ENCODE results near the gene ACSS1.

Gene ACSS1

GRCh38 chr20:25012616-25013189, 45.2 kb downstream of the ACSS1 start:
- H3K4me3 ChIP-seq (ENCODE audit: low read depth, low read length): no peak overlapping the region
- DNase-seq (ENCODE audit: low read depth): no peak
- TF ChIP-seq, protein P1, sequence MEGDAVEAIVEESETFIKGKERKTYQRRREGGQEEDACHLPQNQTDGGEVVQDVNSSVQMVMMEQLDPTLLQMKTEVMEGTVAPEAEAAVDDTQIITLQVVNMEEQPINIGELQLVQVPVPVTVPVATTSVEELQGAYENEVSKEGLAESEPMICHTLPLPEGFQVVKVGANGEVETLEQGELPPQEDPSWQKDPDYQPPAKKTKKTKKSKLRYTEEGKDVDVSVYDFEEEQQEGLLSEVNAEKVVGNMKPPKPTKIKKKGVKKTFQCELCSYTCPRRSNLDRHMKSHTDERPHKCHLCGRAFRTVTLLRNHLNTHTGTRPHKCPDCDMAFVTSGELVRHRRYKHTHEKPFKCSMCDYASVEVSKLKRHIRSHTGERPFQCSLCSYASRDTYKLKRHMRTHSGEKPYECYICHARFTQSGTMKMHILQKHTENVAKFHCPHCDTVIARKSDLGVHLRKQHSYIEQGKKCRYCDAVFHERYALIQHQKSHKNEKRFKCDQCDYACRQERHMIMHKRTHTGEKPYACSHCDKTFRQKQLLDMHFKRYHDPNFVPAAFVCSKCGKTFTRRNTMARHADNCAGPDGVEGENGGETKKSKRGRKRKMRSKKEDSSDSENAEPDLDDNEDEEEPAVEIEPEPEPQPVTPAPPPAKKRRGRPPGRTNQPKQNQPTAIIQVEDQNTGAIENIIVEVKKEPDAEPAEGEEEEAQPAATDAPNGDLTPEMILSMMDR (IDR thresholded peaks at IDR 0.05; ENCODE audit: low read depth, low read length, missing control alignments): no peak

DNA sequence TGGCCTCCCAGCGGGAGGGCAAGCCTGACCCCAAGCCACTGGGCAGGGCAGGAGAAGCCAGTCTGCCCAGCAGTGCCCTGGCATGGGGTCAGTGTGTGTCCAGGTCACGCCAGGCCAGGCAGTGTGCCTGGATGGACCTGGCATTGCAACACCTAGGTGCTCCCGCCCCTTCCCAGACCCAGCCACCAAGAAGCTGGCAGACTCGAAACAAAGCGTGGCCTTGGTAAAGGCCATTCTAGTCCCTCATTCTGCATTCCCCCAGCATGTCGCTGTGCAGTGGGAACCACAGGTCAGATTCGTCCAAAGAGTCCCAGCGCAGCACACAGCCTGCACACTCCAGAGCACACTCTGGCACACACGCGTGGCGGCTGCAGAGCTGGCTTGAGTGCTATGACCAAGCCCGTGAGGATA, 46.1 kb downstream of the ACSS1 start:
- H3K4me3 ChIP-seq (ENCODE audit: low read depth, low read length): no peak overlapping the region
- TF ChIP-seq, protein P1 (IDR thresholded peaks at IDR 0.05; ENCODE audit: low read depth, low read length, missing control alignments): no peak
- DNase-seq (ENCODE audit: low read depth): no peak

GRCh38 chr20:25011261-25011660, 46.7 kb downstream of the ACSS1 start:
- H3K4me3 ChIP-seq (ENCODE audit: low read depth, low read length): no peak overlapping the region
- DNase-seq (ENCODE audit: low read depth): no peak
- TF ChIP-seq, protein P1 (IDR thresholded peaks at IDR 0.05; ENCODE audit: low read depth, low read length, missing control alignments): no peak

DNA sequence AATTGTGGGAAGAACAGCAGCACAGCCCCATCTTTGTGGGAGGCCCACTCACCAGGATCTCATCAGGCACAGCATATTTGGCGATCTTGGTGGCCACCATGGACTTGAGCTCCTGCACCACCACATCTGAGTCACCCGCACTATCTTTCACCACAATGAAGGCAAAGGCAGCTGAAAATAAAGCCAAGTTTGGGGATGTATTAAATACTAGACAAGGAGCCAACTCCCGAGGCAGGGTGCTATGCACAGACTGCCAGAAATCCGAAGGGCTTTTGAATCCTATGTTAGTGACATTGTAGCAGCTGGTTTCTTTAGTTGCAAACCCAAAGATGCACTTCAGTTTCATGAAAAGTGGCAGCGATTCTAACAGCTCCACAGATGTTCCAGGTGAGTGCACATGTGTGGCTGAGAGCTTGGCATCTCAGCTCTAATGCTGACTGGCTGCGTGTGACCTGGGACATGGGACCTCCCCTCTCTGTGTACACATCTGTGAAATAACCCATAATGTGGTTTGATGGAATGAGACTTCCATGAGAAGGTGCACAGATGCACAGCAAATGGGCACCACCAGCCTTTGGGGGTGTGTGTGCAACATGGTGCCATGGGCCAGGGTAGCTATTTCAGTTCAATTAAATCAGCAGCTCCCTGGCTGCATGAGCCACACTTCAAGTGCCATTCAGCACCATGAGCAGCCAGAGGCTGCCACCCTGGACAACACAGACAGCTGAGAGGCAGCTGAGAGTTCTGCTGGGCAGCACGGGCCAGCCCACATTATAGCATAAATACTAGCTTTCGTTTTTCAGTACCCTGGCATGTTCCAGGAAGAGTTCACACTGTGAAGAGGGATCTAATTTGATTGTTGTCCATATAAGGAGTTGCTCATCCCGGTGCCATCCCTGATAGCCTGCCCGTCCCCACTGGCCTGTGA, 48.5 kb downstream of the ACSS1 start:
- no peak for DNase-seq (ENCODE audit: low read depth)
- TF ChIP-seq, protein P1 (IDR thresholded peaks at IDR 0.05; ENCODE audit: low read depth, low read length, missing control alignments): no peak
- H3K4me3 ChIP-seq (ENCODE audit: low read depth, low read length): no peak overlapping the region

DNA sequence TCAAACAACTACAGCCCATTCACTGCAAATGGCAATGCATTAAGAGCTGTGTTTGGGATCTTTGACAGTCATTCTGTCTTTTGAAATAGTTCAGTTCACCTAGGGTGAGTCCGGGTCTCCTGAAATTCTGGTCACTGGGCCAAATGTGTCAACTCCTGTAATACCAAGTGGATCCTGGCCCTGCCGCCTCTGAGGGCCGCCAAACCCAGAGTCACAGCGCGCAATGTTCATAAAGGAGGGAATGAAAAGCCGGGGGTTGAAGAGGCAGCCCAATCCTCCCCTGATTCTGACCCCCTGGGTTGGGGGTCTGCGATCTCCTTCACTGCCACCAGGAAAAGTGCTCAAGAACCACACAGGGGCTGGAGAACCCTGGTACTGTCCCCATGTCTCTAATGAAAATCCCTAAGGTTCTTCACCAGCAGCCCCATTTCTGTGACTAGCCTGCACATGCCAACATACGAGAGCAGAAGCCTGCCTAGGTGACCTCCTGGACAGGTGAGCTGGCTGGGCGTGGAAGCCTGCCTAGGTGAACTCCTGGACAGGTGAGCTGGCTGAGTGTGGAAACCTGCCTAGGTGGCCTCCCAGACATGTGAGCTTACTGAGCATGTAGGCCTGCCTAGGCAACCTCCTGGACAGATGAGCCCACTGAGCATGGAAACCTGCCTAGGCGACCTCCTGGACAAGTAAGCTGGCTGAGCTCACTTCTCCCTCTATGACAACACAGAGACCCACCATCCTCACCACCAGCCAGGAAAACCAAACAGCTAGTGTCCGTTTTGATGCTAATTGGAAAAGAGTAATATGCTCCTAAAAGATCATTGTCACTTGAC, 49.3 kb downstream of the ACSS1 start:
- TF ChIP-seq, protein P1 (IDR thresholded peaks at IDR 0.05; ENCODE audit: low read depth, low read length, missing control alignments): no peak
- H3K4me3 ChIP-seq (ENCODE audit: low read depth, low read length): no peak overlapping the region

DNA sequence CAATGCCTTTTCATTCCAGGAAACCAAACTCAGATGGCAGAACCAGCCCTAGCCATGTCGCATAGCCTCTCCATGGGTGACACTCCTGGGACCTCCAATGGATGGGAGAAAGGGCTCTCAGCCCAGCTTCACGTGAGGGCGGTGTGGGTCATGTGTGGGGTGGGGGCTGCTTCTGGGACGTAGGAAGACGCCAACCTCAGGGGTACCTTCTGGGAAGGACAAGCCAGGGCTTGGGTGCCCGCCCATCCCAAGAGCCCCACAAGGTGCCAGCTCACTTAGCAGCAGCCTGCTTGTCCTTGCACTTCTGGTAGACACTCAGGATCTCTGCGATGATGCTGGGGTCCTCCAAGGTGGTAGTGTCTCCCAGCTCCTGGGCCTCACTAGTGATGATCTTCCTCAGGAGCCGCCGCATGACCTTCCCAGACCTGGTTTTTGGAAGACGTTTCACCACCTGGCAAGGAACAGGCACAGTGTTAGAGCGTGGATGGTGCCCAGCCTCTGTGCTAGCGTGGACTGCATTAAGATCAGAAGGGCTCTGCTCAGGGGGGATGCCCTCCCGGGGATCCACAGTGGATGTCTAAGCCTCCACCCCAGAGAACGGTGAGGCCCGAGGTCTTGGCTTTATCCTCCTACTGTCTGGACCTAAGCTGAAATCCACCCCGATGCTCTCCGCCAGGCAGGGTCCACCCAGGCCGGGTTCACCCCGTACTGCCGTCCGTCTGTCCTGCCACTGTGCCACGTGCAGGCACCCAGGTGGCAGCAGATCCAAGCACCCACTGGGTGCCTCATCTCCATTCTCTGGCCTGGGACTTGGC, 50.2 kb downstream of the ACSS1 start:
- no peak for DNase-seq (ENCODE audit: low read depth)
- no peak overlapping the region for H3K4me3 ChIP-seq (ENCODE audit: low read depth, low read length)
- TF ChIP-seq, protein P1 (IDR thresholded peaks at IDR 0.05; ENCODE audit: low read depth, low read length, missing control alignments): no peak

More for the DNA sequence above, 49.3 kb downstream of the ACSS1 start:
- DNase-seq (ENCODE audit: low read depth): no peak
